GM23338 (cell line): ENCODE measurements around the gene SEC16A. TPM values are rescaled to one million over a fixed set of nuclear protein-coding genes. Genes with fewer than 3 reads are reported as not detected.
A peak's percentile ranks its signal among the peaks of the same experiment; 100 is the strongest.

Source experiments
- ATAC-seq: fragments of 200-7000 bp; cut with Tn5 transposase; 3 replicates; pipeline ENCODE4 v1.9.1; 2020
- DNase-seq: peaks from one replicate; pipeline ENCODE4 v3.0.0-alpha.2; 2015; ENCODE audit warnings: low spot score
- H2AFZ ChIP-seq: fragments of 200-600 bp; sonication (generic); 2 replicates; pipeline ENCODE4 v1.8.0; 2016; ENCODE audit warnings: antibody characterized with exemption, mild to moderate bottlenecking, moderate library complexity
- H3F3A ChIP-seq: fragments of 200-600 bp; sonication (generic); replicated peaks from 2 replicates; pipeline ENCODE4 v1.8.0; 2017; ENCODE audit warnings: antibody characterized with exemption, mixed run types, low read depth
- H3K27ac ChIP-seq: fragments of 200-600 bp; sonication (generic); 2 replicates; pipeline ENCODE4 v1.6.1; 2016; ENCODE audit warnings: low read depth
- H3K27me3 ChIP-seq: fragments of 200-600 bp; sonication (generic); 2 replicates; pipeline ENCODE4 v1.8.0; 2016; ENCODE audit warnings: mild to moderate bottlenecking, mixed run types, moderate library complexity; ENCODE audit not compliant: insufficient read depth
- H3K36me3 ChIP-seq: fragments of 200-600 bp; sonication (generic); 2 replicates; pipeline ENCODE4 v1.8.0; 2016; ENCODE audit warnings: mild to moderate bottlenecking; ENCODE audit not compliant: insufficient read depth
- H3K4me1 ChIP-seq: fragments of 200-600 bp; sonication (generic); 2 replicates; pipeline ENCODE4 v1.8.0; 2016; ENCODE audit warnings: mild to moderate bottlenecking, moderate library complexity; ENCODE audit not compliant: insufficient read depth
- H3K4me2 ChIP-seq: fragments of 200-600 bp; sonication (generic); 2 replicates; pipeline ENCODE4 v1.7.1; 2017; ENCODE audit warnings: mixed run types
- H3K4me3 ChIP-seq: fragments of 200-600 bp; sonication (generic); 2 replicates; pipeline ENCODE4 v1.6.1; 2016; ENCODE audit warnings: mixed run types
- H3K79me2 ChIP-seq: fragments of 200-600 bp; sonication (generic); replicated peaks from 2 replicates; pipeline ENCODE4 v1.8.0; 2017; ENCODE audit warnings: mild to moderate bottlenecking; ENCODE audit not compliant: insufficient read depth
- H3K9me2 ChIP-seq: fragments of 200-600 bp; sonication (generic); 2 replicates; pipeline ENCODE4 v1.8.0; 2017; ENCODE audit not compliant: insufficient read depth
- H4K20me1 ChIP-seq: fragments of 200-600 bp; sonication (generic); replicated peaks from 2 replicates; pipeline ENCODE4 v1.8.0; 2017; ENCODE audit warnings: mild to moderate bottlenecking; ENCODE audit not compliant: insufficient read depth
- H3K27ac Mint-ChIP-seq: 2 replicates; pipeline ENCODE4 v1.8.0; 2020; ENCODE audit warnings: inconsistent platforms, mild to moderate bottlenecking, moderate library complexity, mixed read lengths
- H3K27me3 Mint-ChIP-seq: 3 replicates; pipeline ENCODE4 v1.8.0; 2022; ENCODE audit warnings: low read depth, mild to moderate bottlenecking, moderate library complexity, mixed read lengths, inconsistent platforms; ENCODE audit not compliant: insufficient read depth, poor library complexity
- H3K36me3 Mint-ChIP-seq: 3 replicates; pipeline ENCODE4 v1.8.0; 2021; ENCODE audit warnings: low read depth, mild to moderate bottlenecking, inconsistent platforms, moderate library complexity, mixed read lengths
- H3K4me1 Mint-ChIP-seq: 3 replicates; pipeline ENCODE4 v1.8.0; 2020; ENCODE audit warnings: mild to moderate bottlenecking, inconsistent platforms, mixed read lengths
- H3K4me3 Mint-ChIP-seq: 3 replicates; pipeline ENCODE4 v1.8.0; 2021; ENCODE audit warnings: moderate library complexity, mild to moderate bottlenecking, inconsistent platforms, mixed read lengths
- H3K9me3 Mint-ChIP-seq: 3 replicates; pipeline ENCODE4 v1.8.0; 2020; ENCODE audit warnings: moderate library complexity, mild to moderate bottlenecking, inconsistent platforms, mixed read lengths
- CREB1 ChIP-seq: fragments of 250-450 bp; sonication (Bioruptor Pico); IDR thresholded peaks from 2 replicates; pipeline ENCODE4 v1.5.0; 2020; ENCODE audit warnings: low read depth, mild to moderate bottlenecking, moderate library complexity
- EZH2phosphoT487 ChIP-seq: fragments of 200-600 bp; sonication (generic); IDR thresholded peaks from one replicate; pipeline ENCODE4 v1.8.1; 2018; ENCODE audit warnings: antibody characterized with exemption; ENCODE audit not compliant: unreplicated experiment
- STAT1 ChIP-seq: IDR thresholded peaks from one replicate; pipeline ENCODE4 v1.6.1; 2016; ENCODE audit warnings: antibody characterized with exemption; ENCODE audit not compliant: unreplicated experiment
- ZNF114 ChIP-seq: fragments of 250-450 bp; sonication (Bioruptor Pico); IDR thresholded peaks from 2 replicates; pipeline ENCODE4 v1.5.0; 2020; ENCODE audit warnings: mild to moderate bottlenecking, moderate library complexity
- ZNF331 ChIP-seq: fragments of 250-450 bp; sonication (Bioruptor Pico); IDR thresholded peaks from 2 replicates; pipeline ENCODE4 v1.5.0; 2020; ENCODE audit warnings: low read depth, mild to moderate bottlenecking, moderate library complexity
- polyA plus RNA-seq: library from polyadenylated mRNA; unstranded; fragments of >200 nt; fragmentation: Nextera tagmentation; extraction: Ambion mirVana; gene quantifications from 2 replicates; pipeline ENCODE4 v1.2.1, GENCODE V29; 2016
- total RNA-seq: library from RNA; depleted of rRNA; stranded (reverse); fragments of >200 nt; shearing (Covaris generic); gene quantifications from 2 replicates; pipeline ENCODE4 v1.2.3, GENCODE V29; 2014
- TF ChIP-seq, protein P1 (sequence below): fragments of 250-450 bp; sonication (Bioruptor Pico); IDR thresholded peaks from 2 replicates; pipeline ENCODE4 v1.5.0; 2020; ENCODE audit warnings: mild to moderate bottlenecking, moderate library complexity
- TF ChIP-seq, protein P2 (sequence below): IDR thresholded peaks from 2 replicates; pipeline ENCODE4 v1.6.1; 2016; ENCODE audit warnings: antibody characterized with exemption
- TF ChIP-seq, protein P3 (sequence below), 2 experiments: fragments of 200-600 bp in 1 of 2; sonication (generic) in 1 of 2; conservative IDR thresholded peaks; 2 replicates each; pipeline versions ENCODE4 v1.5.1 to v1.6.1; 2016 to 2017; ENCODE audit warnings: antibody characterized with exemption in 2 of 2, low read depth in 2 of 2, mild to moderate bottlenecking in 2 of 2, moderate library complexity in 1 of 2
- TF ChIP-seq, protein P4 (sequence below): IDR thresholded peaks from one replicate; pipeline ENCODE4 v1.6.1; 2018; ENCODE audit warnings: antibody characterized with exemption; ENCODE audit not compliant: unreplicated experiment

The SEC16A gene
- total and polyA plus RNA-seq, 2 experiments from 2014 or later: 34.0 to 59.2 TPM

DNA sequence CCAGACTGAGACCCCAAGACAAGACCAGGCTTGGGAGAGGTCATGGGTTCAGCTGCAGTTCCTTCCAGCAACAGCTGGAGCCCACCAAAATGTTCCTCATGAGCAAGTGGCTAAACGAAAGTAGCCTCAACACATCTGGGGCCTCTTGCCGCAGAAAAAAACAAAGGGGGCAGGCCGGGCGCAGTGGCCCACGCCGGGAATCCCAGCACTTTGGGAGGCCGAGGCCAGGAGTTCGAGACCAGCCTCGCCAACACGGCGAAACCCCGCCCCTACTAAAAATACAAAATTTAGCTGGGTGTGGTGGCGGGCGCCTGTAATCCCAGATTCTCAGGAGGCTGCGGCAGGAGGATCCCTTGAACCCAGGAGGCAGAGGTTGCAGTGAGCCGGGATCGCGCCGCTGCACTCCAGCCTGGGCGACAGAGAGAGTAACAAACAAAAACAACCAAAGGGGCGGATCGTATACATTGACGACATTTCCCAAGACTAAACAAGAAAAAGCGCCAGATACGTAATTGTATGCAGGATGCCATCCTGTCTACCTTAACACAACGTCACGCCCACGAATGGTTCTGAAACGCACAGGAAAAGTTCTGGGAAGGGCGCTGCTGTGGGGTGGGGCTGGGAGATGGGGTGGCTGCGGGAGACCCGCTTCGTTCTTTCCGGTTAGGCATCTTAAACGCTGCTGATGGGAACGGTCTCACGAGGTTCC, 44.8 kb downstream of the SEC16A start:
- H3K27ac Mint-ChIP-seq: no peak overlapping the region
- peaks cover 18% of the 10 kb centered on the region for H3K4me1 Mint-ChIP-seq
- Histone ChIP-seq H3K4me1 (no peaks in the 10 kb centered on the region), H2AFZ (no peak overlapping the region), H3K36me3 (peaks cover 8% of the 10 kb centered on the region), H3K9me2 (no peaks in the 10 kb centered on the region), H4K20me1 (peaks cover 23% of the 10 kb centered on the region; the same call in 1 of the 2 replicates), H3K4me2 (peak overlapping the region; percentile 93), H3K27ac (no peak overlapping the region), H3K79me2 (peaks cover 29% of the 10 kb centered on the region), H3K4me3 (peak overlapping the region; percentile 85), H3F3A (peaks cover 23% of the 10 kb centered on the region), H3K27me3 (no peaks in the 10 kb centered on the region)
- DNase-seq: no peak
- H3K4me3 Mint-ChIP-seq: peak overlapping the region; percentile 85
- H3K27me3 Mint-ChIP-seq: peaks cover 13% of the 10 kb centered on the region
- no peak for ATAC-seq
- TF ChIP-seq, protein P1, sequence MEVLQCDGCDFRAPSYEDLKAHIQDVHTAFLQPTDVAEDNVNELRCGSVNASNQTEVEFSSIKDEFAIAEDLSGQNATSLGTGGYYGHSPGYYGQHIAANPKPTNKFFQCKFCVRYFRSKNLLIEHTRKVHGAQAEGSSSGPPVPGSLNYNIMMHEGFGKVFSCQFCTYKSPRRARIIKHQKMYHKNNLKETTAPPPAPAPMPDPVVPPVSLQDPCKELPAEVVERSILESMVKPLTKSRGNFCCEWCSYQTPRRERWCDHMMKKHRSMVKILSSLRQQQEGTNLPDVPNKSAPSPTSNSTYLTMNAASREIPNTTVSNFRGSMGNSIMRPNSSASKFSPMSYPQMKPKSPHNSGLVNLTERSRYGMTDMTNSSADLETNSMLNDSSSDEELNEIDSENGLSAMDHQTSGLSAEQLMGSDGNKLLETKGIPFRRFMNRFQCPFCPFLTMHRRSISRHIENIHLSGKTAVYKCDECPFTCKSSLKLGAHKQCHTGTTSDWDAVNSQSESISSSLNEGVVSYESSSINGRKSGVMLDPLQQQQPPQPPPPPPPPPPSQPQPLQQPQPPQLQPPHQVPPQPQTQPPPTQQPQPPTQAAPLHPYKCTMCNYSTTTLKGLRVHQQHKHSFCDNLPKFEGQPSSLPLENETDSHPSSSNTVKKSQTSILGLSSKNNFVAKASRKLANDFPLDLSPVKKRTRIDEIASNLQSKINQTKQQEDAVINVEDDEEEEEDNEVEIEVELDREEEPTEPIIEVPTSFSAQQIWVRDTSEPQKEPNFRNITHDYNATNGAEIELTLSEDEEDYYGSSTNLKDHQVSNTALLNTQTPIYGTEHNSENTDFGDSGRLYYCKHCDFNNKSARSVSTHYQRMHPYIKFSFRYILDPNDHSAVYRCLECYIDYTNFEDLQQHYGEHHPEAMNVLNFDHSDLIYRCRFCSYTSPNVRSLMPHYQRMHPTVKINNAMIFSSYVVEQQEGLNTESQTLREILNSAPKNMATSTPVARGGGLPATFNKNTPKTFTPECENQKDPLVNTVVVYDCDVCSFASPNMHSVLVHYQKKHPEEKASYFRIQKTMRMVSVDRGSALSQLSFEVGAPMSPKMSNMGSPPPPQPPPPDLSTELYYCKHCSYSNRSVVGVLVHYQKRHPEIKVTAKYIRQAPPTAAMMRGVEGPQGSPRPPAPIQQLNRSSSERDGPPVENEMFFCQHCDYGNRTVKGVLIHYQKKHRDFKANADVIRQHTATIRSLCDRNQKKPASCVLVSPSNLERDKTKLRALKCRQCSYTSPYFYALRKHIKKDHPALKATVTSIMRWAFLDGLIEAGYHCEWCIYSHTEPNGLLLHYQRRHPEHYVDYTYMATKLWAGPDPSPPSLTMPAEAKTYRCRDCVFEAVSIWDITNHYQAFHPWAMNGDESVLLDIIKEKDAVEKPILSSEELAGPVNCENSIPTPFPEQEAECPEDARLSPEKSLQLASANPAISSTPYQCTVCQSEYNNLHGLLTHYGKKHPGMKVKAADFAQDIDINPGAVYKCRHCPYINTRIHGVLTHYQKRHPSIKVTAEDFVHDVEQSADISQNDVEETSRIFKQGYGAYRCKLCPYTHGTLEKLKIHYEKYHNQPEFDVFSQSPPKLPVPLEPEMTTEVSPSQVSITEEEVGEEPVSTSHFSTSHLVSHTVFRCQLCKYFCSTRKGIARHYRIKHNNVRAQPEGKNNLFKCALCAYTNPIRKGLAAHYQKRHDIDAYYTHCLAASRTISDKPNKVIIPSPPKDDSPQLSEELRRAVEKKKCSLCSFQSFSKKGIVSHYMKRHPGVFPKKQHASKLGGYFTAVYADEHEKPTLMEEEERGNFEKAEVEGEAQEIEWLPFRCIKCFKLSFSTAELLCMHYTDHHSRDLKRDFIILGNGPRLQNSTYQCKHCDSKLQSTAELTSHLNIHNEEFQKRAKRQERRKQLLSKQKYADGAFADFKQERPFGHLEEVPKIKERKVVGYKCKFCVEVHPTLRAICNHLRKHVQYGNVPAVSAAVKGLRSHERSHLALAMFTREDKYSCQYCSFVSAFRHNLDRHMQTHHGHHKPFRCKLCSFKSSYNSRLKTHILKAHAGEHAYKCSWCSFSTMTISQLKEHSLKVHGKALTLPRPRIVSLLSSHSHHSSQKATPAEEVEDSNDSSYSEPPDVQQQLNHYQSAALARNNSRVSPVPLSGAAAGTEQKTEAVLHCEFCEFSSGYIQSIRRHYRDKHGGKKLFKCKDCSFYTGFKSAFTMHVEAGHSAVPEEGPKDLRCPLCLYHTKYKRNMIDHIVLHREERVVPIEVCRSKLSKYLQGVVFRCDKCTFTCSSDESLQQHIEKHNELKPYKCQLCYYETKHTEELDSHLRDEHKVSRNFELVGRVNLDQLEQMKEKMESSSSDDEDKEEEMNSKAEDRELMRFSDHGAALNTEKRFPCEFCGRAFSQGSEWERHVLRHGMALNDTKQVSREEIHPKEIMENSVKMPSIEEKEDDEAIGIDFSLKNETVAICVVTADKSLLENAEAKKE (CRISPR knock-in tag): no peak
- no peak for TF ChIP-seq EZH2phosphoT487
- TF ChIP-seq ZNF331 (CRISPR knock-in tag): no peak
- TF ChIP-seq ZNF114 (CRISPR knock-in tag): no peak
- TF ChIP-seq, protein P2, sequence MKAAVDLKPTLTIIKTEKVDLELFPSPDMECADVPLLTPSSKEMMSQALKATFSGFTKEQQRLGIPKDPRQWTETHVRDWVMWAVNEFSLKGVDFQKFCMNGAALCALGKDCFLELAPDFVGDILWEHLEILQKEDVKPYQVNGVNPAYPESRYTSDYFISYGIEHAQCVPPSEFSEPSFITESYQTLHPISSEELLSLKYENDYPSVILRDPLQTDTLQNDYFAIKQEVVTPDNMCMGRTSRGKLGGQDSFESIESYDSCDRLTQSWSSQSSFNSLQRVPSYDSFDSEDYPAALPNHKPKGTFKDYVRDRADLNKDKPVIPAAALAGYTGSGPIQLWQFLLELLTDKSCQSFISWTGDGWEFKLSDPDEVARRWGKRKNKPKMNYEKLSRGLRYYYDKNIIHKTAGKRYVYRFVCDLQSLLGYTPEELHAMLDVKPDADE: no peak
- TF ChIP-seq CREB1 (CRISPR knock-in tag): no peak
- no peak for TF ChIP-seq STAT1
- TF ChIP-seq, protein P3, sequence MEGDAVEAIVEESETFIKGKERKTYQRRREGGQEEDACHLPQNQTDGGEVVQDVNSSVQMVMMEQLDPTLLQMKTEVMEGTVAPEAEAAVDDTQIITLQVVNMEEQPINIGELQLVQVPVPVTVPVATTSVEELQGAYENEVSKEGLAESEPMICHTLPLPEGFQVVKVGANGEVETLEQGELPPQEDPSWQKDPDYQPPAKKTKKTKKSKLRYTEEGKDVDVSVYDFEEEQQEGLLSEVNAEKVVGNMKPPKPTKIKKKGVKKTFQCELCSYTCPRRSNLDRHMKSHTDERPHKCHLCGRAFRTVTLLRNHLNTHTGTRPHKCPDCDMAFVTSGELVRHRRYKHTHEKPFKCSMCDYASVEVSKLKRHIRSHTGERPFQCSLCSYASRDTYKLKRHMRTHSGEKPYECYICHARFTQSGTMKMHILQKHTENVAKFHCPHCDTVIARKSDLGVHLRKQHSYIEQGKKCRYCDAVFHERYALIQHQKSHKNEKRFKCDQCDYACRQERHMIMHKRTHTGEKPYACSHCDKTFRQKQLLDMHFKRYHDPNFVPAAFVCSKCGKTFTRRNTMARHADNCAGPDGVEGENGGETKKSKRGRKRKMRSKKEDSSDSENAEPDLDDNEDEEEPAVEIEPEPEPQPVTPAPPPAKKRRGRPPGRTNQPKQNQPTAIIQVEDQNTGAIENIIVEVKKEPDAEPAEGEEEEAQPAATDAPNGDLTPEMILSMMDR (conservative IDR thresholded peaks at IDR 0.05; ENCODE audit: low read depth in 2 of 2): no peak
- TF ChIP-seq, protein P4, sequence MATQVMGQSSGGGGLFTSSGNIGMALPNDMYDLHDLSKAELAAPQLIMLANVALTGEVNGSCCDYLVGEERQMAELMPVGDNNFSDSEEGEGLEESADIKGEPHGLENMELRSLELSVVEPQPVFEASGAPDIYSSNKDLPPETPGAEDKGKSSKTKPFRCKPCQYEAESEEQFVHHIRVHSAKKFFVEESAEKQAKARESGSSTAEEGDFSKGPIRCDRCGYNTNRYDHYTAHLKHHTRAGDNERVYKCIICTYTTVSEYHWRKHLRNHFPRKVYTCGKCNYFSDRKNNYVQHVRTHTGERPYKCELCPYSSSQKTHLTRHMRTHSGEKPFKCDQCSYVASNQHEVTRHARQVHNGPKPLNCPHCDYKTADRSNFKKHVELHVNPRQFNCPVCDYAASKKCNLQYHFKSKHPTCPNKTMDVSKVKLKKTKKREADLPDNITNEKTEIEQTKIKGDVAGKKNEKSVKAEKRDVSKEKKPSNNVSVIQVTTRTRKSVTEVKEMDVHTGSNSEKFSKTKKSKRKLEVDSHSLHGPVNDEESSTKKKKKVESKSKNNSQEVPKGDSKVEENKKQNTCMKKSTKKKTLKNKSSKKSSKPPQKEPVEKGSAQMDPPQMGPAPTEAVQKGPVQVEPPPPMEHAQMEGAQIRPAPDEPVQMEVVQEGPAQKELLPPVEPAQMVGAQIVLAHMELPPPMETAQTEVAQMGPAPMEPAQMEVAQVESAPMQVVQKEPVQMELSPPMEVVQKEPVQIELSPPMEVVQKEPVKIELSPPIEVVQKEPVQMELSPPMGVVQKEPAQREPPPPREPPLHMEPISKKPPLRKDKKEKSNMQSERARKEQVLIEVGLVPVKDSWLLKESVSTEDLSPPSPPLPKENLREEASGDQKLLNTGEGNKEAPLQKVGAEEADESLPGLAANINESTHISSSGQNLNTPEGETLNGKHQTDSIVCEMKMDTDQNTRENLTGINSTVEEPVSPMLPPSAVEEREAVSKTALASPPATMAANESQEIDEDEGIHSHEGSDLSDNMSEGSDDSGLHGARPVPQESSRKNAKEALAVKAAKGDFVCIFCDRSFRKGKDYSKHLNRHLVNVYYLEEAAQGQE: no peak
- H3K9me3 Mint-ChIP-seq: 0 out of 3 replicates have a peak, but pooled peaks cover 2% of the 10 kb centered on the region
- peaks cover 24% of the 10 kb centered on the region for H3K36me3 Mint-ChIP-seq
